DND-41 (cell line): ENCODE data around the gene RBSN.

ENCODE experiments used
- EZH2 ChIP-seq: IDR thresholded peaks from 3 replicates; pipeline ENCODE4 v1.6.1; 2012; ENCODE audit warnings: borderline replicate concordance, low read depth, mild to moderate bottlenecking, moderate library complexity, low read length, inconsistent platforms; ENCODE audit not compliant: severe bottlenecking
- TF ChIP-seq, protein P1 (sequence below): IDR thresholded peaks from 2 replicates; pipeline ENCODE4 v1.5.1; 2012; ENCODE audit warnings: borderline replicate concordance, low read length, moderate library complexity, mild to moderate bottlenecking; ENCODE audit not compliant: poor library complexity, severe bottlenecking; ENCODE audit errors: extremely low read depth

DNA sequence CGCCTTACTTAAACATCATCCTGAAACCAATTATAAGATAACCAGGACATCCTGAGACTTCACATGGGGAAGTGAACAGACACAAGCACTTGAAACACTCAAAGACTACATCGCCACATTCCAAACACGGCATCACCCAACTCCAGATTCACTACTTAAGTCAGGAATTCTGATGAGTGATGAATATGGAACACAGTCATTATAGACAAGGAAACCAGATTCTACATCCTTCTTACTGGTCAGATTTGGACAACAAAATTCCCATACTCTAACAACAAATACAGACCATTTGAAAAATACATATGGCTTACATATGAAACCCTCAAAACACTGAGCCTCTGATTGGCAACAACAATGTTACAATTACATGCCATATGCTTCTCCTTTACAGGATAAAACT lies 13.1 kb upstream of the RBSN start:
- TF ChIP-seq, protein P1, sequence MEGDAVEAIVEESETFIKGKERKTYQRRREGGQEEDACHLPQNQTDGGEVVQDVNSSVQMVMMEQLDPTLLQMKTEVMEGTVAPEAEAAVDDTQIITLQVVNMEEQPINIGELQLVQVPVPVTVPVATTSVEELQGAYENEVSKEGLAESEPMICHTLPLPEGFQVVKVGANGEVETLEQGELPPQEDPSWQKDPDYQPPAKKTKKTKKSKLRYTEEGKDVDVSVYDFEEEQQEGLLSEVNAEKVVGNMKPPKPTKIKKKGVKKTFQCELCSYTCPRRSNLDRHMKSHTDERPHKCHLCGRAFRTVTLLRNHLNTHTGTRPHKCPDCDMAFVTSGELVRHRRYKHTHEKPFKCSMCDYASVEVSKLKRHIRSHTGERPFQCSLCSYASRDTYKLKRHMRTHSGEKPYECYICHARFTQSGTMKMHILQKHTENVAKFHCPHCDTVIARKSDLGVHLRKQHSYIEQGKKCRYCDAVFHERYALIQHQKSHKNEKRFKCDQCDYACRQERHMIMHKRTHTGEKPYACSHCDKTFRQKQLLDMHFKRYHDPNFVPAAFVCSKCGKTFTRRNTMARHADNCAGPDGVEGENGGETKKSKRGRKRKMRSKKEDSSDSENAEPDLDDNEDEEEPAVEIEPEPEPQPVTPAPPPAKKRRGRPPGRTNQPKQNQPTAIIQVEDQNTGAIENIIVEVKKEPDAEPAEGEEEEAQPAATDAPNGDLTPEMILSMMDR: no peak
- TF ChIP-seq EZH2: no peak
